Activated naive CD8-positive, alpha-beta T cell treated with anti-CD3 and anti-CD28 coated beads, Interleukin-2, amount 10 ng/mL, durations not matched to agents 7 days and 5 days (primary cell): ENCODE measurements around the gene MB. TPM values are rescaled to one million over a fixed set of nuclear protein-coding genes. Genes with fewer than 3 reads are reported as not detected.

Experiments used
- ATAC-seq: fragments of 150-1000 bp; cut with Tn5 transposase; one replicate; pipeline ENCODE4 v1.10.0; 2021; ENCODE audit warnings: low read depth, moderate library complexity
- POLR2A ChIA-PET: fragments of 350-600 bp; sonication (Branson Sonifier 250); formaldehyde crosslinking; loops from one replicate; lab custom pipeline; 2021; ENCODE audit warnings: antibody characterized with exemption; lab: Charles Lee
- DNase-seq: peaks from one replicate; pipeline ENCODE4 v3.0.0; 2021
- H3K27ac Mint-ChIP-seq: one replicate; pipeline ENCODE4 v1.8.0; 2022; ENCODE audit warnings: mild to moderate bottlenecking, mixed read lengths
- H3K27me3 Mint-ChIP-seq: one replicate; pipeline ENCODE4 v1.8.0; 2022; ENCODE audit warnings: mild to moderate bottlenecking, moderate library complexity, mixed read lengths
- H3K36me3 Mint-ChIP-seq: one replicate; pipeline ENCODE4 v1.8.0; 2021; ENCODE audit warnings: mild to moderate bottlenecking, mixed read lengths
- H3K4me1 Mint-ChIP-seq: one replicate; pipeline ENCODE4 v1.8.0; 2021; ENCODE audit warnings: mixed read lengths
- H3K4me3 Mint-ChIP-seq: one replicate; pipeline ENCODE4 v1.8.0; 2022; ENCODE audit warnings: mild to moderate bottlenecking, moderate library complexity, mixed read lengths
- H3K9me3 Mint-ChIP-seq: one replicate; pipeline ENCODE4 v1.8.0; 2021; ENCODE audit warnings: mixed read lengths
- total RNA-seq, 2 experiments: library from RNA; stranded (reverse); gene quantifications; one replicate each; pipeline ENCODE4 v1.2.3, GENCODE V29; 2021

The MB gene
- total RNA-seq, 2 experiments from 2014 or later = not detected

DNA sequence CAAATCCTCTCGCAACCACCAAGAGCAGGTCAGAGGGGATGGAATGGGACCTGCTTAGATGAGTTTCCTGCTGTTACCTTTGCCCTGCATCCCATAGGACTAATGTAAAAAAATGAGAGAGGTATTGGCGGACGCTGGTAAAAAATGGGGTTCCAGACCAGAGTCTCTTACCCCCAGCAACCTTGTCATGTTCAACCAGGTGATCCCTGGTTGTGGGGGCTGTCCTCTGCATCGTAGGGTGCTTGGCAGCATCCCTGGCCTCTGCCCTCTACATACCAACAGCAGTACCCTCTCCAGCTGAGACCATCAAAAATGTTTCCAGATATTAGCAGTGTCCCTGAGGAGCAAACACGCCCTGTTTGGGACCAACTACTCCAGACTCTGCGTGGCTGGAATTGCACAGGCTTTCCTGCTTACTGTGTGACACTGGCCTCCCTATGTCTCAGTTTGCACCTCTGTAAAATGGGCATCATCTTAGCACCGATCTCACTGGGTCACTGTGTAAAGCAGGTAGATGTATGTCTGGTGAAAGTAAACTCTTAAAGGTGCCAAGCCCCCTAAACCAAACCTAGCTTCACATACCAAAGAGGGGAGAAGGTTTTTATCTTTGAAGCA lies 32.6 kb upstream of the MB start:
- H3K36me3 Mint-ChIP-seq = peaks cover 53% of the 10 kb centered on the region
- peak overlapping the region; percentile 100 for H3K4me3 Mint-ChIP-seq
- peaks cover 35% of the 10 kb centered on the region for H3K4me1 Mint-ChIP-seq
- H3K9me3 Mint-ChIP-seq = peaks cover 2% of the 10 kb centered on the region
- H3K27me3 Mint-ChIP-seq = no peaks in the 10 kb centered on the region
- ATAC-seq (no peak), DNase-seq (no peak)
- H3K27ac Mint-ChIP-seq = peak overlapping the region; percentile 100
- POLR2A ChIA-PET = interaction anchor here (0.7 to 4.8 kb wide), 7 partner anchors 11 to 1251 kb away, joined by 3 to 61 read pairs (median 5); no protein-coding TSS in a partner anchor

DNA sequence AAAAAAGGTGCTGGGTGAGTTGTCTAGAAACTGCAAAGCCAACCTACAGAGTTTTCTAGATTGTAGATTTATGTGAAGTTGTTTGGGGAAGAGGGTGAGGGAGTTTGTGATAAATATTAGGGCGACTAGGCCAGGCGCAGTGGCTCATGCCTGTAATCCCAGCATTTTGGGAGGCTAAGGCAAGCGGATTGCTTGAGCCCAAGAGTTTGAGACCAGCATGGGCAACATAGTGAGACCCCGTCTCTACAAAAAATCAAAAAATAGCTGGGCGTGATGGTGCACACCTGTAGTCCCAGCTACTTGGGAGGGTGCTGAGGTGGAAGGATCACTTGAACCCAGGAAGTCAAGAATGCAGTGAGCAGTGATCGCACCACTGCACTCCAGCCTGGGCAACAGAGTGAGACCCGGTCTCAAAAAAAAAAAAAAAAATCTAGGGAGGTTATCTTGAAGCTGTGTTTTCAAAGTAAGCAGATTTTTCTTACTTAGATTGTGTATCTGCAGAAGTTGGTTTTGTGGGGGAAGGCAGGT lies 32.0 kb upstream of the MB start:
- Mint-ChIP-seq H3K4me1 (peaks cover 33% of the 10 kb centered on the region), H3K27me3 (no peaks in the 10 kb centered on the region), H3K4me3 (peak overlapping the region; percentile 100), H3K36me3 (peaks cover 48% of the 10 kb centered on the region), H3K27ac (peak overlapping the region; percentile 100), H3K9me3 (peaks cover 2% of the 10 kb centered on the region)
- POLR2A ChIA-PET = interaction anchor here (0.7 to 4.8 kb wide), 13 partner anchors 7 to 1251 kb away, joined by 3 to 61 read pairs (median 5); partner anchors contain the start of gene TXN2
- peak; percentile 28 for ATAC-seq
- no peak for DNase-seq

DNA sequence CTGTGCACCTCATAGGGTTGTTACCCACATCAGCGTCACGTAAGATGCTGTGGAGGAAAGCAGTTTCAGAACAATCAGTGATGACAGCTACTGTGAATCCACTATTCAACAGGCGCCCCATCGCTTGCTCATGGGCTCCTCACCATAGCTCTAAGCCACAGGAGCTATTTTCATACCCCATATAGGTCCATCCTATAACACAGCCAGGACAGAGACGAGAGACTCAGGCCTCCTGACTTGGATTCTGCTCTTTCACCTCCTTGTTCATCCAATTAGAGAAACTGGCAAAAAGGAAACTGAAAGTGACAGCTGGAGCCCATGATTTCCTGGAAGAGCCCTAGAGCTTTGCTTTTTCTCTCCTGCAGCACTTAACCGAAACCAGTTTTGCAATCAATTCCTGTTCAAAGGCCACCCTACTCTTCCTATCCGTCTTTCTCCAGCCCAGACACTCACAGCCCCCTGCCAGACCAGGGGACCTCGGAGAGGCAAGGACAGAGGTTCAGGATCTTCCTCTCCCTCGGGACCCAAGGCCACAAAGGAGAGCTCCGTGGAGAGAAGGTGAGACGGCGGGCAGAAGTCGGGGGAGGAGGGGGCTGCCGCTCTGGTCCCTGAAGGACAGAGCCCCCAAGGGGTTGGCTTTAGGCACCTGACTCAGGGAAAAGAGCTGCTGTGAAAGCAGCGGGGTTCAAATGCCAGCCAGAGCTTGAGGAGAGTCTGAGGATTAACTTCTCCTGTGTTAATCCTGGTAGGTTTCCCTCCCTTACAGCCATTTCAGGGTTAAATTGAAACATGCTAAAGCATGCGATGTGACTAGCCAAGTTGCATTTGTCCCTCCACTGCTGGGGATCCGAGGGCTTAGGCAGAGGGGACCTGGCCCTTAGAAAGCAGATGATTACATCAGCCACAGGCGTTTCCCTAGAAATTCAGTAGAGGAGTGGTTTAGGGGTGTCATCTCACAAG lies 31.2 kb upstream of the MB start, which contains the start of gene APOL6:
Gene APOL6 (plus strand): TSS at position 381 of the 960 bp plus-strand sequence. CDS start 7,980 bp downstream, outside the sequence.
- Mint-ChIP-seq H3K27me3 (no peaks in the 10 kb centered on the region), H3K4me3 (peak within 1 kb of the TSS; percentile 100), H3K4me1 (peaks cover 25% of the 10 kb centered on the region), H3K36me3 (peaks cover 40% of the 10 kb centered on the region), H3K27ac (peak within 1 kb of the TSS; percentile 100), H3K9me3 (peaks cover 2% of the 10 kb centered on the region)
- DNase-seq (peak; percentile 66), ATAC-seq (peak; percentile 78)
- POLR2A ChIA-PET = interaction anchor here (0.6 to 4.8 kb wide), 19 partner anchors 8 to 1125 kb away, joined by 3 to 61 read pairs (median 5); partner anchors contain the start of genes APOL3 and TXN2

DNA sequence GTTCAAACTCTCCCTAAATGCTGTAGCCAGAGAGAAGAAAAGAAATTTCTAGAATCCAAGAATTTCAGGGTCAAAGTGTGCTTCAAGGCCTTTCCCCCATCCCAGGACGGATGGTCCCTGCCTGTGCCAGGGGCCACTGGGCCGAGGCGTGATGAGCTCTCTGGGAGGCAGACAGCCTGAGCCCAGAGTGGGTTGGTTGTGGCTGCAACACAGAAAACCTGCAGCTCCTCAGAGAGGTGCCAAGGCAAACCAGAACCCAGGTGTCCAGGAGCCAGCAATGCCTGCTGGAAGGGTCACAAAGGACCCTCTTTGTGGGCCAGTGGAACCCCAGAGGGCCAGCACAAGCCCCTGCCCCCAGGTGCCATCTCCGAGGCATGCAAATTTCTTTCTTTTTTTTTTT lies 28.5 kb upstream of the MB start:
- POLR2A ChIA-PET = interaction anchor here (0.9 kb wide), 1 partner anchor 19 kb away, joined by 3 read pairs; no protein-coding TSS in a partner anchor
- no peaks in the 10 kb centered on the region for H3K27me3 Mint-ChIP-seq
- no peak for ATAC-seq
- no peak for DNase-seq
- H3K4me1 Mint-ChIP-seq = peaks cover 14% of the 10 kb centered on the region
- no peak overlapping the region for H3K4me3 Mint-ChIP-seq
- H3K27ac Mint-ChIP-seq = no peak overlapping the region
- H3K36me3 Mint-ChIP-seq = peaks cover 19% of the 10 kb centered on the region
- no peaks in the 10 kb centered on the region for H3K9me3 Mint-ChIP-seq

DNA sequence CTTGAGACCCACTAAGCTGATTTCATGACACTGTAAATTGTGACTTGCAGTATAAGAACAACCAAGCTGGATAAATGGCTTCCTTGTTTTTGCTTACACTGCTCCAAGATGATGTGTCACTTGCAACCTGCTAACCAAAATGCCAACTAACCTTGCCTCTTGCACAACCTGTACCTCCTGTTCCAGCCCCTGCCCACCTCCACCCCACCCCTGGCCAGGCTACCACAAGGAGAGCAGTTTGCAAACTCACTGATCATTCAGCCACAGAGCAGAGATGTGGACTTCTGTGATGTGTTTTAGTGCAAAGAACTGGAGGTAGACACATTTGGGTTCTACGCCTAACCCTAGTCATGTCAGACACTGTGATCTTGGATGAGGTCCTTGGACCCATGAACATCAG lies 26.9 kb upstream of the MB start:
- H3K27me3 Mint-ChIP-seq = peaks cover under 1% of the 10 kb centered on the region
- POLR2A ChIA-PET = no interaction called here
- ATAC-seq (no peak), DNase-seq (no peak)
- no peak overlapping the region for H3K4me3 Mint-ChIP-seq
- peaks cover 8% of the 10 kb centered on the region for H3K4me1 Mint-ChIP-seq
- H3K9me3 Mint-ChIP-seq = no peaks in the 10 kb centered on the region
- peaks cover 5% of the 10 kb centered on the region for H3K36me3 Mint-ChIP-seq
- no peak overlapping the region for H3K27ac Mint-ChIP-seq

DNA sequence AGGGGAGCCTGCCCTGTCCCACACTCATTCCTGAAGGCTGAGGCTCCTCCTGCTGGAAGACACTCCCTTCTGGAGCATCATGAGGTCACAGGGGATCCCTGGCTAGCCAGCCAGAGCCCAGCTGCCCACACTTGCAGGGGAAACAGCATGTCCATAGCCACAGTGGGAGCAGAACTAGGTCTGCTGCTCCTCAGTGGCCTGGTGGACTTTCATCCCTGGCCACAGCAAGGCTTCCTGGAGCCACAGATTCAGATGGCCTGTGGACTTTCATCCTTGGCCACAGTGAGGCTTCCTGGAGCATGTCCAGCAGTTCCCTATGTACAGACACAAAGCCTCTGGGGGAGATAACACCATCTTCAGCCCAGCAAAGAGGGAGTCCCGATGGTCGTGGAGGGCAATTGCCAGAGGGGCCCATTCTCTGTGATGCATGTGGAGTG lies 25.2 kb upstream of the MB start:
- Mint-ChIP-seq H3K4me1 (peaks cover 4% of the 10 kb centered on the region), H3K27ac (no peak overlapping the region), H3K9me3 (no peaks in the 10 kb centered on the region), H3K27me3 (peaks cover 2% of the 10 kb centered on the region), H3K4me3 (no peak overlapping the region), H3K36me3 (no peaks in the 10 kb centered on the region)
- ATAC-seq = no peak
- POLR2A ChIA-PET = no interaction called here
- no peak for DNase-seq

DNA sequence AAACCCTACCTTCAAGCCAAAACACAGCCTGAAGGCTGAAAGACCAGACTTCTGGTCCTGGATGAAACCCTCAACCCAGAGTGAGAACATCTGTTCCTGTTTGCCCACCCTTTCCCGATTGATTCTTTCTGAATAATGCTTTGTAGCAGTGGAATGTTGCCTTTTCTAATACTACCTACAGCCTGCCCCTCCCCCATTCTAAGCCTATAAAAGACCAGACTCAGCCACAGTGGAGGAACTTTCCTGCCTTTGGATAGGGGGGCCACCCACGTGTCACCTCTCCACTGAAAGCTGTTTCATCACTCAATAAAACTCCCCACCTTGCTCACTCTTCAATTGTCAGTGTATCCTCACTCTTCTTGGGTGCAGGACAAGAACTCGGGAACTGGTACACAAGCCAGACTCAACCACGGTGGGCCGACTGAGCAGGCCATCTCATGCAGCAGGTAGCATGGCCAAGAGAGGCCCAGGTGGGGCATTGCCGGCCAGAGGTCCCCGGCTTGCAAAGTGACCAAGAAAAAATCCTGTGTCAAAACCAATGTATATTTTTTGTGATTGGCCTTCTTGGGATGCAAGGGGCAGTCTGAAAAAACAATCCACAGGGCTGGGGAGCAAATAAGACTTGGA lies 24.5 kb upstream of the MB start:
- DNase-seq = no peak
- no peaks in the 10 kb centered on the region for H3K36me3 Mint-ChIP-seq
- no peaks in the 10 kb centered on the region for H3K4me1 Mint-ChIP-seq
- H3K4me3 Mint-ChIP-seq = no peak overlapping the region
- H3K9me3 Mint-ChIP-seq = no peaks in the 10 kb centered on the region
- H3K27ac Mint-ChIP-seq = no peak overlapping the region
- H3K27me3 Mint-ChIP-seq = peaks cover 2% of the 10 kb centered on the region
- ATAC-seq = no peak
- POLR2A ChIA-PET = no interaction called here

DNA sequence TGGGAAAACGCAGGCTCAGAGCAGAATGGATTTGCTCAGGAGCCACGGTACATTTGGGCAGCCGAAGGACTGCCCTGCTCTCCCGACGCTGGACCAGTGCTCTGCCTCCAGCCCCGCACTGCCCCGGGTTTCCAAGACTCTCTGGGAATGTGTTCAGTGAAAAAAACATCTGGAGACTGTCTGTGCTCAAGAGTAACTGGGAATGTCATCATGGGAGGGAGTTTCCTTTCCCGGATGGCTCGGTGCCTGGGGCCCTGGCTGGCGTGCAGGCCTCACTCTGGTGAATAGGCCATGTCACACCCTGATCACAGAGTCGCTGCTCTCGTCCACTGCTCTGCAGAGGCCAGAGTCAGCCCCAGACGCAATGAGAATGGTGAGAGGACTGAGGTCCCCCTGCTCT lies 21.3 kb upstream of the MB start:
- H3K27ac Mint-ChIP-seq = no peak overlapping the region
- peaks cover 3% of the 10 kb centered on the region for H3K9me3 Mint-ChIP-seq
- POLR2A ChIA-PET = no interaction called here
- no peak overlapping the region for H3K4me3 Mint-ChIP-seq
- H3K36me3 Mint-ChIP-seq = no peaks in the 10 kb centered on the region
- ATAC-seq (no peak), DNase-seq (no peak)
- peaks cover 8% of the 10 kb centered on the region for H3K4me1 Mint-ChIP-seq
- H3K27me3 Mint-ChIP-seq = peaks cover 2% of the 10 kb centered on the region

DNA sequence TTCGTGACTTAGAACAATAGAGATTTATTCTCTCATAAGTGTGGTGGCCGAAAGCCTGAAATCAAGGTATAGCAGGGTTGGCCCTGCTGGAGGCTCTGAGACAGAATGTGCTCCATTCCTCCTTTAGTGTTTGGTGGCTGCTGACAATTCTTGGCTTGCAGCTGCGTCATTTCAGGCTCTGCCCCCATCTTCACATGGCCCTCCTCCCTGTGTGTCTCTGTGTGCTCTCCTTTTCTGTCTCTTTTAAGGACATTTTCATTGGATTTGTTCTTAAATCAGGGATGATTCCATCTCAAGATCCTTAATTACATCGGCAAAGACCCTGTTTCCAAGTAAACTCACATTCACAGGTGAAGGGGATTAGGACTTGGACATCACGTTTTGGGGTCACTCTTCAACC lies 20.9 kb upstream of the MB start:
- Mint-ChIP-seq H3K36me3 (no peaks in the 10 kb centered on the region), H3K4me1 (peaks cover 10% of the 10 kb centered on the region), H3K27me3 (peaks cover 2% of the 10 kb centered on the region), H3K27ac (no peak overlapping the region), H3K4me3 (no peak overlapping the region), H3K9me3 (peaks cover 3% of the 10 kb centered on the region)
- ATAC-seq = no peak
- no peak for DNase-seq
- POLR2A ChIA-PET = no interaction called here

DNA sequence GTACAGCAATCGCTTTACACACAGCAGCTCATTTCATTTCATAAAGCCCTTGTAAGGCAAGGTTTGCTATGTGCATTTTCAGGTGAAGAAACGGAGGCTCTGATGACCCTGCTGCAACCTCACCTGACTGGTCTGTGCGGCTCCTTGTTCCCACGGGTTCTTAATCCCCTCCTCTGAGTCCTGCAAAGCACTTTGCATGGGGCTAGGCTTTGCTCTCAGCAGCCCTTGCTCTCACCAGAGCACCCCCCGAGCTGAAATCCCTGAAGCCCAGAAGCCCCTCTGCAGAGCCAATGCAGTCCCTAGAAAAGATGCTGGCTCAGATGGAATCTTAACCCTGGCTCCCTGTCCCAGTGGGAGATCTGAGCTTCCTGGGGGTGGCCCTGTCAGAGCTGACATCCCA lies 20.1 kb upstream of the MB start:
- DNase-seq (no peak), ATAC-seq (no peak)
- Mint-ChIP-seq H3K4me1 (peaks cover 10% of the 10 kb centered on the region), H3K27me3 (peaks cover 2% of the 10 kb centered on the region), H3K9me3 (peaks cover 3% of the 10 kb centered on the region), H3K36me3 (no peaks in the 10 kb centered on the region), H3K27ac (no peak overlapping the region), H3K4me3 (no peak overlapping the region)
- POLR2A ChIA-PET = no interaction called here

DNA sequence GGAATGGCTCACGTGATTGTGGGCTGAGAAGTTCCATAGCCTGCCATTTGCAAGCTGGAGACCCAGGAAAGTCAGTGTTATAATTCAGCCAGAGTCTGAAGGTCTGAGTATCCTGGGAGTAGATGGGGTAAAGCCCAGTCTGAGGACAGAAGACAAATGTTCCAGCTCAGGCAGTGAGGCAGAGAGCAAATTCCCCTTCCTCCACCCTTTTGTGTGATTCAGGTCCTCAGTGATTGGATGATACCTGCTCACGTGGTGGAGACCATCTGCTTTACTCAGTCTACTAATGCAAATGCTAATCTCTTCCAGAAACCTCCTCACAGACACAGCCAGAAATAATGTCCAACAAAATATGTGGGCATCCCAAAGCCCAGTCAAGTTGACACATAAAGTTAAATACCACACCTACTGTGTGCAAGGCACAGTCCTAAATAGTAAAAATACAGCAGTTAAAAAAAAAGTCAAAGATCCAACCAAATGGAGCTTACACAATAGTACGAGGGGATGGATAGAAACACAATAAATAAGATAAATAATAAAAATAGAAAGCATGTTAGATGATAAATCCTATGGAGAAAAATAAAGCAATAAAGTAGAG lies 17.9 kb upstream of the MB start:
- Mint-ChIP-seq H3K27ac (no peak overlapping the region), H3K9me3 (peaks cover 3% of the 10 kb centered on the region), H3K4me1 (peaks cover 10% of the 10 kb centered on the region), H3K36me3 (no peaks in the 10 kb centered on the region), H3K4me3 (no peak overlapping the region), H3K27me3 (peaks cover 2% of the 10 kb centered on the region)
- POLR2A ChIA-PET = interaction anchor here (0.6 to 1.9 kb wide), 2 partner anchors 14 to 71 kb away, joined by 4 to 6 read pairs; partner anchors contain the start of gene APOL6
- DNase-seq = no peak
- ATAC-seq = no peak

DNA sequence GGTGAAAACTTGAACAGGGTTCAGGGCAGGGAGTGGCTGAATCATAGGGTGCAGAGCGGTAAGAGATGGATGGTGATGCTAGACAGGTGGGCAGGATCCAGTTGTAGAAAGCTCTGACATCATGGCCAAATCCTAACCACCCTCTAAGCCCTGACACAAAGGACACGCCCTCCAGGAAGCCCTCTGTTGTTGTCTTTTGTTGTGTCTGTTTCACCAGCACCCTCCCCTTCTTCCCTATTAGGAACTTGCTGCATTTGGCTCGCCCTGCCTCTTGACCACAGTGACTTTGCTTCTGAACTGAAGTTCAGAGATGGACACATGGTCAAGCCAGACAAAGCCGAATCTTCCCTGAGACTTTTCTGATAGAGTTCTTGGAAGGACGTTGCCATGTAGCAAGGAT lies 16.9 kb upstream of the MB start:
- POLR2A ChIA-PET = interaction anchor here (1.9 kb wide), 1 partner anchor 15 kb away, joined by 6 read pairs; the partner anchor contains the start of gene APOL6
- ATAC-seq (no peak), DNase-seq (no peak)
- Mint-ChIP-seq H3K27ac (no peak overlapping the region), H3K9me3 (peaks cover 3% of the 10 kb centered on the region), H3K4me3 (no peak overlapping the region), H3K36me3 (no peaks in the 10 kb centered on the region), H3K27me3 (peaks cover 2% of the 10 kb centered on the region), H3K4me1 (peaks cover 18% of the 10 kb centered on the region)
